HG03439 (cell line): Measurements from ENCODE around the gene VSTM2A.

Experiments
- ATAC-seq: cut with Tn5 transposase; IDR thresholded peaks from one replicate; pipeline ENCODE4 v1.9.1; 2021; ENCODE audit warnings: mild to moderate bottlenecking, moderate library complexity; ENCODE audit not compliant: unreplicated experiment

VSTM2A gene

GRCh38 chr7:54615537-54615936, 73.4 kb downstream of the VSTM2A start:
- ATAC-seq, result no peak
